HG03108 (cell line): ENCODE results near the gene COL27A1.
"Not testable (repeated sequence)": the region's sequence is repeated elsewhere in the genome, so short reads cannot be mapped to it uniquely, and the experiment has no call there.

Experiments
- ATAC-seq: cut with Tn5 transposase; IDR thresholded peaks from one replicate; pipeline ENCODE4 v1.9.1; 2021; ENCODE audit warnings: moderate library complexity; ENCODE audit not compliant: unreplicated experiment

COL27A1 gene

GRCh38 chr9:114331229-114332195 lies 176.2 kb downstream of the COL27A1 start:
- ATAC-seq = not testable (repeated sequence)

DNA sequence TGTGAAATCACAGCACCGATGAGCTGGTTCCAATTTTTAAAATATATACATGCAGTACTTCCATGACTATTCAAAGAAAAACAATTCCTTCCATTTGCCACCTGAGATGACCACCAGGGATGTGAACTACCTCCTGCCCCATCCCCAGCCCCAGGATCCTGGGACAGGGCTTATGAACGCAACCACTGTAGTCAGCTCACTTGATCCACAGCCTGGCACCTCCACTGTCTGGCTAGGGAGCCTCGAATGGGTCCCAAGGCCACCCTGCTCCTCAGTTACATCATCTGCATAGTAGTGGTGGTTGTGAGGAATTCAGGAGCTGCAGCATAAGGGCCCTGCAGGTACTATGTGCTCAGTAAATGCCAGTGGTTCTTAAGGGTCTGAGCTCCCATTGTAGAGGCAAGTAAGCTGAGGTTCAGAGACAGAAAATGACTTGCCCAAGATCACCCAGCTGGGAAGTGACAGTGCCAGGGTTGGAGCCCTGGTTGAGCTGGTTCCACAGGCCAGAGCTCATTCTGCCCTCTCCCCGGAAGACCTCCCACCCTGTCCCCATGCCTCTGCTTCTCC lies 177.2 kb downstream of the COL27A1 start:
- not testable (repeated sequence) for ATAC-seq

- not testable (repeated sequence) for ATAC-seq
Measured at GRCh38 chr9:114333718-114334117, 178.4 kb downstream of the COL27A1 start.

DNA sequence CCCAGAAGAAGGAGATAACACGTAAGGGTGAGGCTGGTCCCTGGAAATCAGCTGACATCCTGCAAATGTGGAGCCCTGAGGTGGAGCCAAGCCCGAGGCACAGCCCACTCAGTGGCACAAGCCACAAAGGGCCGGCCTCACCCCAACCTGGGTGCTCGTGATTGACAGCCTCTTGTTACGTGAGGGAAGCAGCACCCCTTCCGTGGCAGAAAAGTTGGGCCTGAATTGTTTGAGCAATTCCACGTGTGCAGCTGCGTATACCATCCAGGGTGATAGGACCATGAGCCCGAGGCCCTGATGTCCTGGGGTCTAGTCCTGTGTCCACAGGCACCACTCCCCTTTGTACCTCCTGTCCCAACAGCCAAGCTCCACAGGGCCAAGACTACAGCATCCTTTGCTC lies 179.2 kb downstream of the COL27A1 start:
- ATAC-seq = no peak

DNA sequence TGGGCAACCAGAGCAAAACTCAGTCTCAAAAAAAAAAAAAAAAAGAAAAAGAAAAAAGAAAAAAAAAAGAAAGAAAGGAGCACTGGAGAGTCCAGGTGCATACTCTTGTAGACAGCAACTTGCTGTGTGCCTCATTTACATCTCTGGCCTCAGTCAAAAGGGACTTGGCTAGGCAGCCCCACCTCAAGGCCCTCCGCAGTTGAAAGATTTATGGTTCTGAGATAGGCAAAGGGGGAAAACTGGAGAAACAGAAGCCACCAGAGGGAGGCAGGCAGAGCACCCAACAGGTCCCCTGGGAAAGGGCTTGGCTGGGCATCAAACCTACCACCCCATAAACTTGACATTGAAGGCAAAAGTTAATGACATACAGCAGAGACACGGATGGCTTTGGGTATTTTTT lies 180.4 kb downstream of the COL27A1 start:
- no peak for ATAC-seq

GRCh38 chr9:114336157-114336556 lies 180.8 kb downstream of the COL27A1 start:
- ATAC-seq = no peak

- no peak for ATAC-seq
Measured at GRCh38 chr9:114336699-114337395, 181.5 kb downstream of the COL27A1 start.

- ATAC-seq = no peak
Measured at GRCh38 chr9:114338187-114338586, 182.8 kb downstream of the COL27A1 start.

DNA sequence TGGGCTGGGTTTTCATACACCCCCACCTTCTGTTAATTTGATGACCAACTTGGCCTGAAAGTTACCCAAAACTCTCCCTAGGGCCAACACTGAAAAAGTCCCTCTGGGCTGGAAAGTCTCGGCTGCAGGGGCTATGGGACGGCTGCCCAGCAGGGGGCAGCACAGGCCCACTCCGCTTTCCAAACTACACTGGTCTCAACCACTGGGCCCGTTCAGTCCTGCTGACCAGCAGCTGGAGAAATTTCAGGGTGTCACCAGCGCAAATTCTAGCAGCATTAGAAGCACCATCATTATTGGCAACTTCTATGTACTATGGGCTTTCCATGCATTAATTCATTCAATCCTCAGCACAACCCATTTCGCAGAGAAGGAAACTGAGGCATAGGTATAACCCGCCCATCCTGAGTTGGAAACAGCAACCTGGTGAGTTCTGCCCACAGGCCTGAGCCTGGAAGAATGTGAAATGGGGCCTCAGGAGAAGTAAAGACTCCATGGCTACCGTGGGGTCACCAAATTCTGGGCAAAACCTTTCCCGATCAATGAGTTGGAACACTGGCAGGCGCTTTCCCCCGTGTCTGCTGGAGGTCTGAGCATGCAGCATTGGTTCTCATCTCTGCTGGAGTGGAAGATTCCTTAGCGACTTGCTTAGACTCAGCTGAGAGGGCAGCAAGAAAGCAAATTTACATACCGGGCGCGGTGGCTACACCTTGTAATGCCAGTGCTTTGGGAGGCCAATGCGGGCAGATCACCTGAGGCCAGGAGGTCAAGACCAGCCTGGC lies 184.0 kb downstream of the COL27A1 start:
- peak; percentile 59 for ATAC-seq

DNA sequence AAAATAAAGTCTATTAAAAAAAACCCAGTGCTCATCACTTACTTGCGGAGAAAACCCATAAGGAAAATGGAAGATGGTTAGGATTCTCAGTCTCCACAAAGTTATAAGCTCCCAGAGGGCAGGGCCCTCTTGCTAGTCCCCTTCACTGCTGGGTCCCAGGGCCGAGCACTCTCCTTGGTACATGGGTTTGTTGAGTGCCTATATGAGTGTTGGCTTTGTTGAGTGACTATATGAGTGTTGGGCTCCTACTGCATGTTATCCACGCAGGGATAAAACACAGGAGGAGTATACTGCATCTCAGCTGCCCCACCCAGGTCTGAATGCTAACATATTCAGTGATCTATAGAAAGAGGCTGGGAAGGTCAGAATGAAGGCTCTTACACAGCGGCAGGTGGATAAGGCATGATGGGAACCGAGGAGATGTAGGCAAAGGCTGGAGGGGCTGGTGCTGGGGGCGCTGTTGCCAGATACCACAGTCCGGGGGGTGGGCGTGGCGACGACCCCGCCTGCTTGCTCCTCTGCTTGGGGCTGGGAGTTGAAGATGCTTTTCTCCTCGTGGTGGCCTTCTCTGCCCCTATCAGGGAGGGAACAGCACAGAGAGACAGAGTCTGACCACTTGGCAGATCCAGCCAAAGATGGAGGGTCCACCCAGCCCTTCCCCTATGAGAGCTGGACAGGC lies 186.0 kb downstream of the COL27A1 start:
- no peak for ATAC-seq

DNA sequence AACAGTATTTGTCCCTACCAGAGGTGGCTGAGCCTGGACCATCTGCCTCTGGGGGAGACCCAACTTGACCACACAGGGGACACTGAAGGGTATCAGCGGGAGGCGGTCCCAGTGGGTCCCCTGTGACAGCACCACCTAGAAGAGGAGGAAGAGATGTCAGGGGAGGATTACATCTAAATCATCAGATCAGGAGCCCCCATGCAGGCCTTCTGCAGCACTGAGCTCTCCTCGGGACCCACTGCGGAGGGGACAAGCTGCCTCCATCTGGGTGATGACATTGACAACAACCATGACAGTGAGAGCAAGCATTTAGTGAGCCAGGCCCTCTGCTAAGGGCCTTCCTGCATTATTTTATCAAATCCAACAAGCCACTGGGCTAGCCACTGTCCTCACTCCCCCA lies 186.7 kb downstream of the COL27A1 start:
- no peak for ATAC-seq

DNA sequence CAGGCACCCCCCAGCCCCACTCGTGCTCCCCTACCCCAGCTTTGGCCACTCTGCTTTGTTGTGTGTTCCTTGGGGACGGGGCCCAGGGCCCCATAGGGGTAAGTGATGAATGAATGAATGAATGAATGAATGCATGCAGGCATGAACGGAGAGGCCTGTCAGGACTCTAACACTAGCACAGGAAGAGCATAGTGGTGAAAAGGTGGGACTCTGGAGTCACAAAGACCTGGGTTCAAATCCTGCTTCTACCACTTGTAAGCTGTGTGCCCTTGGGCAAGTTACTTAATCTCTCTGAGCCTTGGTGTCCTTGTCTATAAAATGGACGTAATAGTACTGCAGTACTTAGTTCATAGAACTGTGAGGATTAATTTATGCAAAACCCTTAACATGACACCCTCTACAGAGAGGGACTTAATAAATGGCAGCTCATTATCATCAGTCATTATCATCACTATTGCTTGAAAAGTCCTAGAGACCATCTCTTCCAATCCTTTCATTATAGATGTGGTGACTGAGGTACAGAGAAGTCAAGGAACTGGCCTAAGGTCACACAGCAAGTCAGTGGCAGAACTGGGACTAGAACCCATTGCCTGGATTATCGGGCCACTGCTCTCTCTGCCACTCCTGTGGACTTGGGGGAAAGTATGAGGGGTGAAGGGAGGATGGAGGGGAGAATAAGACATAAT lies 187.6 kb downstream of the COL27A1 start:
- ATAC-seq = no peak

DNA sequence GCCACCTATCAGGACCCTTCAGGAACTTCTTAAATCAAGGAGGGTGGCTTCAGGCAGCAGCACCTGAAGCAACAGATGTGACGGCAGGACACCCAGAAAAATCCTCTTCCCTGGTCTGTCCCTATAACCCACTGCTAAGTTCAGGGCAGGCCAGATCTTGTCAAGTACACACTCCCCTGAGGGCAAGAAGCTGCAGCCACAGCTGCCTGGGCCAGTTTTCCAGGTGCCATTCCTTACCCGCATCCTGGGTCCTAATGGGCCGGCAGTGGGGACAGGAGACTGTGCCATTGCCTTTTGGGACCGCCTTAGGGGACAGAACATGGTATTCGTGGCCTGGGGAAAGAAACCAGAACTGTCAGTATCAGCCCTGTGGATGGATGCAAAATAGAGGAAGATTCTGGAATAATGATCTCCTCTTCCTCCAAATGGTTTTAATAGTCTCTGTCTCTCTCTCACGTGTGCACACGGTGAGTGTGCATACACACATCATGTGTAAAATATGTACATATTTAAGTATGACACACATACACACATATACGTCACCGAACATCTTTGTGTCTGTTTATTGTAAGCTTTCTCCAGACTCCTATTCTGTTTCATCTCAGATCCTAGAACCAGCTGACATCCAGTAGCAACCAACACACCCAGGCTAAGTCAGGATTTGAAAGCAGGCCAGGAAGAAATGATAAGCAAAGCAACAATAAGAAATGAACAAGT lies 188.3 kb downstream of the COL27A1 start:
- no peak for ATAC-seq

DNA sequence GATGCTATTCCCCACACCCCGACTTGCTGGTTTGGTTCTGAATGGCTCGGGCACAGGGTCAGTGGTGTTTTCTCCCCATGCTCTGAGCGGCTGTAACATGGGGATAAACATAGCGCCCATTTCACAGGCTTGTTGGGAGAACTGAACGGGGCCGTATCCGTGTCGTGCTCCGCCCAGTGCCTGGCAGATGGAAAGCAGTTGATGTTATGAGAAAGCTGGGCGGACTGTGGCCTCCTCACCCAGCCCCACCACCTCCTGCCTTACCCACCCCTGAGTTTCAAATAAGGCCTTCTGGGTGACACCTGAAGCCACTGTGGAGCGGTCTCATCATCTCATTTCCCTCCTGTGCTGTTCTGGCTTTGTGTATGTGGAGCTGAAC lies 188.8 kb downstream of the COL27A1 start:
- ATAC-seq = no peak

DNA sequence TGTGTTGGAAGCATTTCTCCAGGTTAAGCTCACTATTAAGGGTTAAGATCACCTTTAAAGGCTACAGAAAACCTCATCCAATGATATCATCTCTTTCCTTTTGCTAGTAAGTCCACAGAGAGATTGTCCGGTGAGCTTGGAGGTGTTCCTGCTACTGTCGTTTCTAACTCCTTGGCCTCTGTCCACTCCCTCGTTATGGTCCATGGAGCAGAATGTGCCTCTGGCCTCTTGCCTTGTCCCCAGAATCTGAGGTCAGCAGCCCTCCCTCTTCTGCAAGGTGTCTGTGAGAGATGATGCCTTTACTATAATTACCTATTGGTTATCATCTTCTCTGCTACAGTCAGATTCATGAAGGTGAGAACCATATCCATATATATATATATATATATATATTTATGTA lies 189.4 kb downstream of the COL27A1 start:
- ATAC-seq = no peak

DNA sequence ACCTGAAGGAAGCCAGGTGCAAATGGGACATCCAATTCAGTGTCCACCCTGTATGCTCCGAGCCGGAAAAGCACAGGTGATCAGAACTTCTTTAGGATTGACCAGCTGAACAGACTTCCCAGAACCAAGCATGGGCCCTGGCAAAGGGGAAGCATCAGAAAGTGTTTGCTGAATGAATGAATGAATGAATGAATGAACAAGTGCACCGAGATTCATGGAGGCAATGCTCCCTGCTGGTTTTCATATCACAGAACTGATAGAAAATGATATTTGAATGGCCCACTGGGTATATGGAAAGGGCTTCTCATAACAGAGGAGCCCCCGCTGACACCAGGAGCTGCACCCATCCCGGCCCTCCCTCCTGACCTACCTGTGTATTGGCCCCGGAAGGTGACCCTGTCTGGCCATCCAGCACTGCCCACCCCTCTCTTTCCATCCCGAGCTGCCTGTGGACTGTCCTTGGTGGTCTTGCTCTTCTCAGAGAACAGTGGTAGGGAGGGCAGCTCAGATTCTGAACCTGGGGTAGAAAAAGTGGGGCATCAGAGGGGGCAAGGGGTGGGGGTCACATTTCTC lies 190.2 kb downstream of the COL27A1 start:
- ATAC-seq = no peak

DNA sequence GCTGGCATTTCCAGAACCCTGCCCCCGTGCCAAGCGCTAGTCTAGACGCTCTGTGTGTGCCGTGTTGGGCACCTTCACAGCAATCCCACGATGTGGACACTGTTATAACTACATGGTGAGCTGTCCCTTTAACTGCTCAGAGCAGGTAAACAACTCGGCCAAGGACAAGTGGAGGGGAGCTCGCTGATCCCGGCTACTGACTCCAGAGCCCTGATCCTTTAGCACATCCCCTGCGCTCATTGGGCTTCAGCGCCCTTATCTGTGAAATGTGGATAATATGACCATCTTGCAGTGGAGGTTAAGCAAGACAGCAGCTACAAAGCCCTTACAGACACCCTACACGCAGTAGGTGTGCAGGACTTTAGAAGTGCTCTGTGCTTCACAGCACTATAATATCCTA lies 190.8 kb downstream of the COL27A1 start:
- no peak for ATAC-seq

GRCh38 chr9:114347675-114348074 lies 192.3 kb downstream of the COL27A1 start:
- ATAC-seq = no peak
